Kasumi-1 (cell line): Measurements from ENCODE around the gene TMEM126A.

Experiments used
- DNase-seq, 2 experiments: peaks; one replicate each; lab custom pipeline; 2025; lab: John Stamatoyannopoulos, UW

Gene TMEM126A

DNA sequence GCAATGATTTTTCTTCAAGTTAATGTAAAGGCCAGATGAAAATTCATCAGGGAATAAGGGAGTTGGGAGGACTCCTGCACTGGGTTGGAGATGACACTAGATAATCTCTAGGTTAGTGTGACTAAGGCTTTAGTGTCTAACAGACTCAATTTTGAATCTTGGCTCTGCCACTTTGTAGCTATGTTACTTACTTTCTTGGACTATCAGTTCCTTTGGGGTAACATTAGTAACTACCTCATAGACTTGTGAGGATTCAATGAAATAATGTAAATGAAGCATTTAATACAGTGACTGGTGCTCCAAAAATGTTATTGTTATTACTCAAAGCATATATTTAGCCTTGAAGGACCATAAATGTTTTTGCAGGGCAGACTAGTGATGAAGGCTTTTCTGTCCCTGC is 47.8 kb downstream of the TMEM126A start:
- no peak for DNase-seq

DNA sequence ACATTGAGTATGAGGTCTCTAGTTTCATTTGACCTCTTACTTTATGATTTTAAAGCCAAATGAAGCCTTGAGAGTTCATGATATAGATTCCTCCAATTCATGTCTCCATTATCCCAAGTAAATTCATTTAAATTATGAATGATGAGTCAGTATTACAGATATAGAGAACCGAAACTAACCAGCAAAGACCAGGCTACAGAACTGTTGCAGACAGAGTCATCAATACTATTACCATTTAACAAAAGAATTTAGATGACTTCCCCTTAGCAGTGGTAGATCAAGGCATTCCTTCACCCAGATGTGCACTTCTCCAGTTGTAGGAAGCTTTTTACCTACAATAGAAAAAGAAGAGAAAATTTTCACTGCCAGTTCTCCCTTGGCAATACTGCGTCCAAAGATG is 50.0 kb downstream of the TMEM126A start:
- DNase-seq = no peak

DNA sequence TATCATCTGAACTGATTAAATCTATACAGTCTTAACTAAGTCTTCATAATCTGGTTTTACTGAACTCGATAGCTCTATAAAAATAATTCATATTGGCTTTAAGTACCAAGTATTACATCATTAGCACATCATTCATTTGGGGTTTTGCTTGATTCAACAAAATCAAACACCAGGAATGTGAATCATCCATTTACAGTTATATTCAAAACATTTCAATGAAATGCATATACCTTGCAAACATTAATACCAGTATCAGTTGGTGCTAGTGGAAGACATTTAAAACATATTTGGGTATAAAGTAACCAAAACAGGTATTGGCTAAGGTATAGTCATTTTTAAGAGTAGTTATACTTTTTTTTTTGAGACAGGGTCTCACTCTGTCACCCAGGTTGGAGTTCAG is 50.4 kb downstream of the TMEM126A start:
- no peak for DNase-seq

DNA sequence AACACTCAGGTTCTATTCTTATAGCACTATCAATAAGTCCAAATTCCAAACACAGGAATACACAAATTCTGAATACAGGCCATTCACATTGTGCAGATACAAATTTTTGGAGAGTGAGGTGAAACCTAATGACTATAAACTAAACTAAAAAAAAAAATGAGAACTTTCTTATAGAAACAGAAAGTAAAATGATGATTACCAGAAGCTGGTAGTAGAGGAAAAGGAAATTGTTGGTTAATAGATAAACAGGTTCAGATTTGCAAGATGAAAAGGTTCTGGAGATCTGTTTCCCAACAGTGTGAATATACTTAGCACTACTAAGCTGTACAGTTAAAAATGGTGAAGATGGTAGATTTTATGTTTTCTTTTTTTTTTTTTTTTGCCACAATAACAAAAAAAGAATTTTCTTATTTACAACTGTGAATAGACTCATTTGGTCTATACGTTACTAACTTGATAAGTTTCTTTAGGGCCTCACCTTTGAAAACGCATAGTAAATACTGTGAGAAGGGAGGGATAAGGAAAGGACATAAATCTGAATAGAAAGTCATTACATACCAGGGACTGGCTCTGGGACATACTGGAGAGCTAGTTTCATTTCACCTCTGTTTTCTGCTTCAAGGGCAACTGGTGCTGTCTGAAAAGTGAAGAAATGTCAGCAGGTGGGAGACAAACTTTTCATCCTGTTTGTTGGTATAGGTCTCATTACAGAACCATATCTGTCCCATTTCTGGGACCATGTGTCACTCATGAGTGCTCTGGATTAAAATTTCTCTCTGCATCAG is 52.4 kb downstream of the TMEM126A start:
- no peak for DNase-seq

DNA sequence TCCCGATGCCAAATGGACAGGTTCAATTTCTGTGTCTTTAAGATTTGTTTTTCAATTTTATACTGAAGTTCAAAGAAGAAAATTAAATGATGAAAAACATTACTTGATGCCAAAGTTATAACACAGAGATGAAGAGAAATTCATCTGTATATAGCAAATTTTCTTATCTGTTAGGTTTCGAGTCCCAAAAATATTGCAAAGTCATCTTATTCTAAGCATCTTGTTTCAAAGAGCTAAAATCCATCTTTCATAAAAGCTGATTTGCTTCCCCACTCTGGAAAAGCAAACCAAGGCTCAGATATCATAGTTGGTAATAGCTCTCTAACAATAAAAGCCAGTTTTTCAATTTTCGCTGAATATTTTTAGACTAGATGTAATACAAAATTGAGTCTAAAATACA is 57.2 kb downstream of the TMEM126A start:
- no peak for DNase-seq

DNA sequence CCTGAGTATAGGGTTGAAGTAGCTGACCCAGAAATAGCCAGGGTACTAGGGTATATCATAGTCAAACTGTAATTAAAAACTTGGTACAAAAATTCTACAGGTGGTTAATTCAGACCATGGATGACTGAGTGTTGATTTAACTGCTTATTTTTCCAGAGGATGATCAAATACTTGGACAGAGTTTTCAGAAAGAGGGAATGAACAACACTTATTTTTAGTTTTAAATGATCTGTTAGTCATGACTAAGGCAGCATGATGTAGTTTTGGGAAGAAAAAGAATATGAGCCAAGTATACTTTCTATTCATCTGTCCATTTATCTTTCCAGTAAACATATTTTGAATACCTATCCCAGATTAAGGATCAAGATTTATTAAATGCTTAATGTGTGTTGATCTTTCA is 58.0 kb downstream of the TMEM126A start:
- no peak for DNase-seq
